ENCODE results near the gene MLF2.

Gene MLF2

DNA sequence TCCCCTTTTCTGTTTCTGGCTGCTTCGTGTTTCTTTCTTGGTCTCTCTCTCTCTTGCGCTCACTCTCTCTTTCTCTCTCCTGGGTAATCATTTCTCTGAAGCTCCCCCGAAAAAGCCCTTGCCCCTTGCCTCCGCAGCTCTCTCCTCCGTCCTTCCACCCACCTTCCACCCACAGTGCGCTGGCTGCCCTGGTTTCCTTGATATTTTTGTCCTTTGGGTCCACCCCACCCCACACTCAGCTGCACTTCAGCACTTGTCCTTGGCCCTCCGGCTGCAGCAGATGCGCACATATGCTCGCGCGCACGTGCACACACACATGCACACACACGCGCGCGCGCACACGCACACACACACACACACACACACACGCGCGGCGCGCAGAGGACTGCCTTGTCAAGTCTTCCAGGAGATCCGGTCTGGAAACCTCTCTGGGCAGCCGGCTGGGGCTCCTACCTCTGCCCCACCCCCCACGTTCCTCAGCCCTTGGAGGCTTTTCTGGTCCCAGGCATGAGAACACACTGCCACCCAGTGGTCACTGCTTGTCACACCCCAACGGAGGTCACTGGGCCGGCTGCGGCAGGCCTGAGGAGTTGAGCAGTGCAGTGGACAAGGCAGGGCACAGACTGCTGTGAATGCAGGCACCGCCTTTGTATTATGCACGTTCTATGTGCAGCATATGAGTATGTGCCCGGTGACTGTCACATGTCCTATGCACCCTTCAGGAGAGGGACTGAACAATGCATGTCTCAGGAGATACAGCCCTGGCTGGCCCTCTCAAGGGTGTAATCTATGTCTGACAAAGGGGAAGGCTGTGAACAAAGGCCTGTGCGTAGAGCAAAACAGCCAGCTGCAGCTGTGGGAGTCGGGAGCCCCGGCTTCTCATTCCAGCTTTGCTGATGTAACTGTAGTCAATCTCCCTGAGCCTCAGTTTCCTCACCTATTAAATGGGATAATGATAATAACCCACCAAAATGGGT is 25.9 kb upstream of the MLF2 start:
- FAIRE-seq (peak; percentile 95), DNase-seq (ENCODE audit: extremely low spot score, insufficient read length, low read depth) (no peak)

DNA sequence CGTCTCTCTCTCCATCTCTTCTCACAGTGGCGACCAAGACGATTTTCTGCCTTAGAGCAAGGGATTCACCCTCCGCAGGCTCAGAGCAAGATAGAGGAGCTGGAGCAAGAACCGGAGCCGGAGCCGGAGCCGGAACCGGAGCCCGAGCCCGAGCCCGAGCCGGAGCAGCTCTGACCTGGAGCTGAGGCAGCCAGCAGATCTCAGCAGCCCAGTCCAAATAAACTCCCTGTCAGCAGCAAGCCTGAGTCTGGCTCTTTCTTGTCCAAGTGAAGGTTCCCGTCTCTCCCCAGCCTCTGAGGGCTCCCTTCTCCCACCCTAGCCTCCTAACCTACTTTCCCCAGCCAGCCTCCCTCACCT is 25.3 kb upstream of the MLF2 start:
- DNase-seq (ENCODE audit: extremely low spot score, insufficient read length, low read depth), result no peak
- FAIRE-seq, result peak; percentile 5

DNA sequence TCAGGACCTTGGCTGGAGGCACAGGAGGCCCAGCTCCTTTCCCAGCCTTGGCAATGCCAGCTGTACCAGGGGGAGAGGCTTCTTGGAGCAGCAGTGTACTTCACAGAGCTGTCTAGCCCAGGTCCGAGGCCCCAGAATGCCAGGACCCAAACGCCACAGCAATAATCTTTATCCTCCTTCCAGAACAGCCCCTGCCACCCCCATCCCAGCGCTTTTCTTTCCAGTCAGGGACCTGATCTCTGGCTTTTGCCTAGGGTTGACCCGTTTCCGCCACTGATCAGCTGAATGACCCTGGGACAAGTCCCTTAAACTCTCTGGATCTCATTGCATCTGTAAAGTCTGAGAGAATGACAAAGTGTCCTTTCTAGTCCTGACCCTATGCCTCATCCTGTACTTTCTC is 24.4 kb upstream of the MLF2 start:
- FAIRE-seq (no peak), DNase-seq (ENCODE audit: extremely low spot score, insufficient read length, low read depth) (no peak)

DNA sequence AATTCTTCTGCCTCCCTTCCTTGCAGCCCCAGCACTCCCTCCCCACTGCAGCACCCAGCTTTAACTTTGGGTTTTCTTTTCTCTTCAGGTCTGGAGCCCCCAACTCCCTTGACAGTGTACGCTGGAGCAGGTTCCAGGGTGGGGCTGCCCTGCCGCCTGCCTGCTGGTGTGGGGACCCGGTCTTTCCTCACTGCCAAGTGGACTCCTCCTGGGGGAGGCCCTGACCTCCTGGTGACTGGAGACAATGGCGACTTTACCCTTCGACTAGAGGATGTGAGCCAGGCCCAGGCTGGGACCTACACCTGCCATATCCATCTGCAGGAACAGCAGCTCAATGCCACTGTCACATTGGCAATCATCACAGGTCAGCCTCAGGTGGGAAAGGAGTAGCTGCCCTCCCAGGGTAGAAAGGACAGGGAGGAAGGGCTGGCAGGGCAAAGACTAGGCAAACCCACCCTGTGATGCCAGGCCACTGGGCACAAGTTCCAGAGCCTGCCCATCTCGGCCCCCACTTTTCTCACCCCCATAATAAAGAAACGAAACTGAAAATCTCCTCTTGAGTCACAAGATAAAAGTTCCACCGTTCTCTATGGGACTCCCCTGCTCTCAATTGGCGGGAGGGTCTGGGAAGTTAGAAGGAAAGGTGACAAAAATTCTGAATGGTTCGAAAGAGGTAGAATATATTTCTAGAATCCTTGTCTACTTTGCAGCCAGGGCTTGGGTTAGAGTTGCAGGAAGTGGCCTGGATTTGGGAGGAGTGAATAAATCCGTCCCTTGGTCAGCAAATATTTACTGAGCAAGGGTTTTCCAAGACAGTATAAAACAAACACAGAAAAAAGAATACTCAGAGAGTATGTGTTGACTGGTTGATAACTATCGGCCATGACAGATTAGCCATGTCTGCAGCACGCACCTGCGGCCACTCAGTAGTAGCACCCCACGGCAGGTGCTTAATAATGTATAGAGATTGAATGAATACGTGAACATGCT is 22.5 kb upstream of the MLF2 start:
- FAIRE-seq, result peak; percentile 63
- DNase-seq (ENCODE audit: extremely low spot score, insufficient read length, low read depth), result no peak

DNA sequence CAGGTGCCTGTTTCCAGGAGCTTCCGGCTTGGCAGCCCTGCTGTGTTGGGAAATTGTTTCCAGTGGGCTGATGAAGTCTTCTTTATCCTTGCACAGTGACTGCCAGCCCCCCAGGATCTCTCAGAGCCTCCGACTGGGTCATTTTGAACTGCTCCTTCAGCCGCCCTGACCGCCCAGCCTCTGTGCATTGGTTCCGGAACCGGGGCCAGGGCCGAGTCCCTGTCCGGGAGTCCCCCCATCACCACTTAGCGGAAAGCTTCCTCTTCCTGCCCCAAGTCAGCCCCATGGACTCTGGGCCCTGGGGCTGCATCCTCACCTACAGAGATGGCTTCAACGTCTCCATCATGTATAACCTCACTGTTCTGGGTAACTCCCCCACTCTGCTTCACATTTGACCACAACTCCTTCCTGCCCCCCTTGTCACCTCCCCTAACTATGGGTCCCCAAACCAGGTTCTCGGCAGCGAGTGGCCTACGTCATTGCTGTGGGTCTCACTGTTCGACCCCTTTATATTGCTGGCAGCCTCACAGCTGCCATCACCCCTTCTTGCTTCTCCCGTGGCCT is 21.6 kb upstream of the MLF2 start:
- DNase-seq (ENCODE audit: extremely low spot score, insufficient read length, low read depth) (no peak), FAIRE-seq (peak; percentile 21)

DNA sequence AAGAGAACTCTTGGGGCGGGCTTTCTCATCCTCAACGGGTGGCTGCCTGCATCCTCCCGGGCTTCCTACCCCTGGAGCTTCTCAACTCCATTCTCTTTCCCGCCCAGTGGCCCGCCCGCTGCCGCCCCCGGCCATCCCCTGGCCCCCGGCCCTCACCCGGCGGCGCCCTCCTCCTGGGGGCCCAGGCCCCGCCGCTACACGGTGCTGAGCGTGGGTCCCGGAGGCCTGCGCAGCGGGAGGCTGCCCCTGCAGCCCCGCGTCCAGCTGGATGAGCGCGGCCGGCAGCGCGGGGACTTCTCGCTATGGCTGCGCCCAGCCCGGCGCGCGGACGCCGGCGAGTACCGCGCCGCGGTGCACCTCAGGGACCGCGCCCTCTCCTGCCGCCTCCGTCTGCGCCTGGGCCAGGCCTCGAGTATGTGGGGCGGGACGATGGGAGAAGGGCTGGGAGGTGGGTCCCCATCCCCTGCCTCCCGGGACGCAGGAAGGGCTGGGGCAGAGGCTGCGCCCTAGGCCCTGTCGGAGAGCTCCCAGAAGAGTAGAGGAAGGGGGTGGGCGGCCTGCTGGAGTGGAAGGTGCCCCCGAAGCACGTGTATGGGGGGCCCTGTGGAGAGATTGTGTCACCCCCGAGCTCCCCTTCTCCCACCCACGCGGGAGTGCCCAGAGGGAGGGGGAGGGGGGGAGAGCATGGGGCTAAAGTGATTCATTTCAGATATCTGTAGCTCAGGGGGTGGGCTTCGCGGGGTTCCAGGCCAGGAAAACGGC is 20.8 kb upstream of the MLF2 start:
- FAIRE-seq, result peak; percentile 52

DNA sequence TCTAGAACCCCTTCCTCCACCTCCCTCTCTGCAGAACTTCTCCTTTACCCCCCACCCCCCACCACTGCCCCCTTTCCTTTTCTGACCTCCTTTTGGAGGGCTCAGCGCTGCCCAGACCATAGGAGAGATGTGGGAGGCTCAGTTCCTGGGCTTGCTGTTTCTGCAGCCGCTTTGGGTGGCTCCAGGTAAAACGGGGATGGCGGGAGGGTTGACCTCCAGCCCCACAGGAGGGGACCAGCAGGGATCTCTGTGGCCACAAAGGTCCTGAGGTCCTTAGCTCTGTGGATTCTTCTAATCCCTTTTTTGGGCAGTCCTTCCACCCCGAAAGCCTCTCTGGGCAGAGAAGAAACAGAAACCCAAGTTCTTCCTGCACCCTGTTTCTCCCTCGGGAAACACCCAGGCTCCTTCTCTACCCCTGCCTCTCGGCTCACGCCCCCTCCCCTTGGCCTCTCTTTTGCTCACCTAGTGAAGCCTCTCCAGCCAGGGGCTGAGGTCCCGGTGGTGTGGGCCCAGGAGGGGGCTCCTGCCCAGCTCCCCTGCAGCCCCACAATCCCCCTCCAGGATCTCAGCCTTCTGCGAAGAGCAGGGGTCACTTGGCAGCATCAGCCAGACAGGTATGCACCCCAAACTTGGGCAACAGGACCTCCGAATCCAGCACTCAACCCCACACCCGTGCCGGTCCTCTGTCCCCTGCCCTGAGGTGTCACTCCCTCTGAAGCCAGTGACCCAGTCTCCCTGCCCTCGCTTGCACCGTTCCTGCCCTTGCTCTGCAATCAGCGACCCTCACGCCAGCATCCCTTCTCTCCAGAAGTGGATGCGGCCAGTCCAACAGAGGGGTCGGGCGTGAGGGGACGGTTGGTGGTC is 20.0 kb upstream of the MLF2 start:
- FAIRE-seq, result peak; percentile 72
- no peak for DNase-seq (ENCODE audit: extremely low spot score, insufficient read length, low read depth)

More for the DNA sequence above, 20.8 kb upstream of the MLF2 start:
- DNase-seq (ENCODE audit: extremely low spot score, insufficient read length, low read depth), result no peak

DNA sequence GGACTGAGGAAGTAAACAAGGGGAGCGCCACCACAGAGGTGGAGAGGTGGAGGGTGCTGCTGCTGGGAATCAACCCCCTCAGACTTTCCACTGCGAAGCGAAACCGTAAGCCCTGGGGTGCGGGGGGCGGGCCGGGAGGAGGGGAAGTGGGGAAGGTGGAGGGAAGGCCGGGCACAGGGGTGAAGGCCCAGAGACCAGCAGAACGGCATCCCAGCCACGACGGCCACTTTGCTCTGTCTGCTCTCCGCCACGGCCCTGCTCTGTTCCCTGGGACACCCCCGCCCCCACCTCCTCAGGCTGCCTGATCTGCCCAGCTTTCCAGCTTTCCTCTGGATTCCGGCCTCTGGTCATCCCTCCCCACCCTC is 19.4 kb upstream of the MLF2 start, which contains the start of gene LAG3:
LAG3 (plus strand) TSS at position 190 of the 365 bp plus-strand sequence. CDS start 333 bp downstream, outside the sequence.
- DNase-seq (ENCODE audit: extremely low spot score, insufficient read length, low read depth) (no peak), FAIRE-seq (peak; percentile 65)

DNA sequence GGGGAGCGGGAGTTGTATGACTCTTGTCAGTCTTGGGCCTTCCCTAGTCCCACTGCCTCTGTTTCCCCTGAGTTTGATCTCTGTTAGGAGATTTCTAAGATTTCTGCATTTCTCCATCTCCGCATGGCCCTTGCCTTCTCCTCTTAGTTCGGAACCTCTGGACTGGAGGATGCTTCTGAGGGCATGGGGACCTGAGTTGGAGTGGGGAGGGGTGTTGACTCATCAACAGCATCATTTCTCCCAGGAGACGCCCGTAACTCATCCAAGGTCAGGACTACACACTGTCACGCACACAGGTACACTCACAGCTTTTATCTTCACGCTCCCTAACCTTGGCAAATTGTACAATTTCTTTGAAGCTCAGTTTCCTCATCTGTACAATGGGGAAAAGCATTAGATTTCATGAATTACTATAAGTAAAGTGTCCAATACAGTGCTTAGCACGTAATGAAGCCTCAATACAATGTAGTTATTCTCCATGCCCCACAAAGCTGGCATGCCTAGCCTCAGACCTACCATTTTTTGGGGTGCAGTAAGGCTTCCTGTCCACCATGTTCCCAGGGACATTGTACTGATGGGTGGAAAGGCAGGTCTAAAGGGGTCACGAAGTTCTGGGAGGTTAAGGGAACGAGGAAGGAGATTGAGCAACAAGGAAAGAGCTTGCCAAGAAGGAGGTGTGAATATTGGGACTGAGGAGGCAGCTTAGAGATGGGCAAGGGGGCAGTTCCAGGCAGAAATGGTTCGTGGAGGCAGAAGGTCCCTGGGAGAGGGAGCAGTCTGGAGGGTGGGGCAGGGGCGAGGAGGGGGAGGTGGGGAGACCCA is 18.8 kb upstream of the MLF2 start:
- no peak for FAIRE-seq
- DNase-seq (ENCODE audit: extremely low spot score, insufficient read length, low read depth), result no peak

DNA sequence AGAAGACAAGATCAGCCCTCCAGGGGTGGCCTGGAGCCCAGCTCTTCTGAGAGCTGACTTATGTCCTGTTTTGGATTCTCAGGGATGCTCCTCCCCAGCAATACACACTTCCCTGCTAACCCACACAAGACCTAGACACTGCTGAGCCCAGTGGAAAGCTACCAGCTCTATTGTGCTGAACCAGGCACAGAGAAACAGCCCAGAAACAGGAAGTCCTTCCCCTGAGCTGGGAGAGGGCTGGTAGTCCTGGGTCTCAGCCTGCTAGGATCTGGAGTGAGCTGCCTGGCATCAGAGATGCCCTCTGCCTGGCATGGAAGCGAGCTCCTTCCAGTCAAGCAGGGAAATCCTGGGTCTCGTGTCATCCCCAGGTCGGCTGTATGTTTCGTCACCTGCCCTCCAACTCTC is 18.2 kb upstream of the MLF2 start:
- DNase-seq (ENCODE audit: extremely low spot score, insufficient read length, low read depth) (no peak), FAIRE-seq (no peak)

DNA sequence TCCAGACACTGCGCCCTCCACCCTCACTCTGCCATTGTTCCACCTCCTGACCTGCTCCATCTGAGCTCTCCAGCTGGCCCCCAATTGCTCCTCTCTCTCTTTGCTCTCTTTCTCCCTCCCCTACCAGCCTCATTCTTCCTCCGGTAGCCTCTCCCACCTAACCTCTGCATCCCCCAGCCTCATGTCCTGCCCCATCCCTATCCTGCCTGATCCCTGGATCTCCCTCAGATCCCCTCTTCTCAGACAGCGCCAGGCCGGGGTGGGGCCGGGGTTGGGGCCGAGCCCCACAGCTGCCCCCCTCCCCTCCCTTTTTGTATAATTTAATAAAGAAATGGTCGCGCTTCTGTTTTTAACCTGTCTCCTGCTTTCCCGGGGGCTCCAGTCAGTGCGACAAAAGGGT is 17.7 kb upstream of the MLF2 start:
- no peak for FAIRE-seq
- no peak for DNase-seq (ENCODE audit: extremely low spot score, insufficient read length, low read depth)

DNA sequence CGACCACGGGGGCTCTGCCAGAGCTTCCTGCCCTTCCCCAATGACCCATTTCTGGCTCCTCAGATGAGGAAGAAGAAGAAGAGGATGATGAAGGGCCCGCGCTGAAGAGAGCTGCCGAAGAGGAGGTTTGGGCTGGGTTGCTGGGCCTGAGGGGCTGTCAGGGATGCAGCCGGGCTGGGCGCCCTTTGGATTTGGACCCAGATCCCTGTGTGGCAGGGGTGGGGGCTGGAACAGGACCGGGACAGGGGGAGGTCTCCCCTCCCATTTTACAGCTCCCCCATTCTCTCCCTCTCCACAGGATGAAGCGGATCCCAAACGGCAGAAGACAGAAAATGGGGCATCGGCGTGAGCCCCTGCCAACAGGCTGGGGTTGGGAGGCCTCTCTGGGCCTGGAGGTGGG is 17.2 kb upstream of the MLF2 start:
- DNase-seq (ENCODE audit: extremely low spot score, insufficient read length, low read depth), result no peak
- no peak for FAIRE-seq

DNA sequence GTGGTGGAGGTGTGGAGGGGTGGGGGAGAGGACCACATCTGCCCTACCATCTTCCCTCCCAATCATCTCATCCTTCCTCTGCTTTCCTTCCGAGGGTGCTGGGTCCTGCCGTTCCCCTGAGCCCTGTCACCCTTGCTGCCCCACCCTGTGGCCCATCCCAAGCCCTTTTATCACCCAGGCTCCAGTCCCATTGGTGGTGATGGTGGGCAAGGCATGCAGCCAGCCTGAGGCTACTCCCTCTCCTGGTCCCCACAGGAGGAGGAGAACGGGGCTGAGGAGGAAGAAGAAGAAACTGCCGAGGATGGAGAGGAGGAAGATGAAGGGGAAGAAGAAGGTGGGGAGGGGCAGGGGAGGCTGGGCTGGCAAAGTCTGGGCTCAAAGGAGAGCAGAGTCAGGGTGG is 16.7 kb upstream of the MLF2 start:
- DNase-seq (ENCODE audit: extremely low spot score, insufficient read length, low read depth) (no peak), FAIRE-seq (no peak)

DNA sequence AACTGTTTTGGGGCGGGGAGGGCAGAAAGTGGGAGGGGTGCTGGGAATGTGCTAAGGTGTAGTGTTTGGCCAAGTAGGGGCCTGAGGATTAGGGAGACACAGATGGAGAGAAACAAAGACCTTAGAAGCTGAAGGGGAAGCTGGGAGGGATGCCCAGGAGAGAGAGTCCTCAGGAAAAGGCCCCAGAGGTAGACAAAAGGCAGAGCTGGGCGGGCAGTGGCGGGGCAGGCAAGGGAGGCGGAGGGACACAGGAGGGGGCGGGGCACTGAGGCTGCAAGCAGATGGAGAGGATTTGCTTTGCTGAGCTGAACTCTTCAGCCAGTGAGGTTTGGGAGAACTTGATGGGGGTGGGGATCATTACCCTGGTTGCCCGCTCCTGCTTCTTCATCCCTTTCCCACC is 16.0 kb upstream of the MLF2 start:
- FAIRE-seq (no peak), DNase-seq (ENCODE audit: extremely low spot score, insufficient read length, low read depth) (no peak)

DNA sequence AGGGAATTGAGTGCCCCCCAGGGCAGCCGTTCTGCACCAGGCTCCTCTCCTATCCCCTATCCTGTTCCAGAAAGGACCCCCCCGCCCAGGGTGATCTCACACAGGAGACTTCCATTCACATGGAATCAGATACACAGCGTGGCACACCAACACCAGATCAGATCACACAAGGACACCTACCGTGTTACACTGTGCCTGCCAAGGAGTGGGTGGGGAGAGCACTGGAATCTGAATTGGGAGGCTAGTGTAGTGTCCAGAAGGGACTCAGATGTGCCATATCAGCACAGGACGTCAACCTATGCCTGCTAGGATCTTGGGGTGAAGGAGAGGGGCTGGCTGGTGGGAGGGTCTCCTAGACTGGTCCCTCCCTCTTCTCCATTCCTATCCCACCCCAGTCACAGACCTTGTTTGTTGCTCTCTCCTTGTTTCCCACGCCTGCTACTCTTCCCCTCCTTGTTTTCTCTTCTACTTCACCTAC is 15.5 kb upstream of the MLF2 start:
- FAIRE-seq (no peak), DNase-seq (ENCODE audit: extremely low spot score, insufficient read length, low read depth) (no peak)

DNA sequence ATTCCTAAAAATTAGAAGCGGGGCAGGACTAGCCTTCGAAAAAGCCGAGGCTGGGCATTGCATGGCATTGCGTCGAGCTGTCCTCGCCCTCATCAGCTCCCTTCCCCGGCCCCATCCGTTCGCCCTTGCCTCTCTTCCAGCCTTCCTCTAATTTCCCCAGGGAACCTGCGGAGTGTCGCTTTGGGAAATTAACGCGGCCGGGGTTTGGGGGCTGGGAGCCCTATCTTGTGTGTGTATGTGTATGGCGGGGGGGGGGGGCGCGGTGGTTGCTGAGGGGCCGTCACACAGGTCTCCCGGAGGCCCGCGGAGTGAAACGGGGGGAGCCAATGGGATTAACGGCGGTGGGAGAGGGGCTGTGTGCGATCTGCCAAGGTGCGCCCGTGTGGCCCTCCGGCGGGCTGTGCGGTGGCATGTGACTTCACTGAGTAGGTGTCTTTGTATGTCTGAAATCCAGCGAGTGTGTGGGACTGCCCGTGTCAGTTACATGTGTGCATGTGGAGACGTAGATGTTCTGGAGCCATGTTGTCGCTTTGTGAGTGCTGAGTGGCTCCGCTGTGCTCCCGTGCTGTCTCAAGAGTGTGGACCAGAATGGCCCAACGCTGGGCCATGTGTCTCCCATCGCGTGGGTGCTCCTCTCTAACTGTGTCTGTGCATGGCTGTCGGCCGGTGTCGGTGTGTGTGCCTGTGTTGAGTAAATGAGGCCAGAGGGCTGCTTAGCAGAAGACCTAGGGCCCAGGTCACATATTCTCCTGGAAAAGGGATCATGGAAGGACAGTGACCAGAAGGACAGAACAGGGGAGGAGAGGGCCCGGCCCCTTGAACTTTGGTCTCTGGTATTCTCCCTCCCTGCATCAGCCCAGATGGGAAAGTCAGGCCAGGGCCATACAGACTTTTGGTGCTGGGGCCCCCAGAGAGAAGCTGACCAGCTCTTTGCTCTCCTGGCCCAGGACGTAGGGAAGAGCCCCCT is 14.7 kb upstream of the MLF2 start:
- DNase-seq (ENCODE audit: extremely low spot score, insufficient read length, low read depth) (no peak), FAIRE-seq (no peak)

Data from GM18507 (cell line).